ENCODE results near the gene HNRNPC.
"Not testable (repeated sequence)": the region's sequence is repeated elsewhere in the genome, so short reads cannot be mapped to it uniquely, and the experiment has no call there.

HNRNPC gene

DNA sequence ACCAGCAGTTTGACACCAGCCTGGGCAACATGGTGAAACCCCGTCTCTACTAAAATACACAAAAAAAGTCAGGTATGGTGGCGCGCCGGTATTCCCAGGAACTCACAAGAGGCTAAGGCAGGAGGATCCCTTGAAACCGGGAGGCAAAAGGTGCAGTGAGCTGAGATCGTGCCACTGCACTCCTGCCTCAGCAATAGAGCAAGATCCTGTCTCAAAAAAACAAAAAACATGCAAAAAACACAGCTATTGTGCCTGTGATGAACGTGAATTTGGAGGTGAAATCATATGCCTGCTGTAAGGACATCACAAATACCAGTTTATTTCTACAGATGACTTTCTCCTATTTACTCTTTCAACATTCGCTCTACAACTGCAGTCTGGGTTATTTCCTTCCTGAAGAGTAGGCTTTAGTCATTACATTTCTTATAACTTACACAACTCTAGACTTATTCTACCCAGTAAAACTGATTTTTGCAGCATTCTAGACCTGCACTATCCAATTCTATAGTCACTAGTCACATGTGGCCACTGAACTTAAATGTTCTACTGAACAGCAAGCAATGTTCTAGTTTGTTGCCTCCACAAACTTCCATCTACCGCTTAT, 48.3 kb downstream of the HNRNPC start:
- no peak for DNase-seq (ENCODE audit: low read depth)
- no peak overlapping the region for H3K4me3 ChIP-seq (replicated peaks; ENCODE audit: low read depth, low read length)
- TF ChIP-seq, protein P1, sequence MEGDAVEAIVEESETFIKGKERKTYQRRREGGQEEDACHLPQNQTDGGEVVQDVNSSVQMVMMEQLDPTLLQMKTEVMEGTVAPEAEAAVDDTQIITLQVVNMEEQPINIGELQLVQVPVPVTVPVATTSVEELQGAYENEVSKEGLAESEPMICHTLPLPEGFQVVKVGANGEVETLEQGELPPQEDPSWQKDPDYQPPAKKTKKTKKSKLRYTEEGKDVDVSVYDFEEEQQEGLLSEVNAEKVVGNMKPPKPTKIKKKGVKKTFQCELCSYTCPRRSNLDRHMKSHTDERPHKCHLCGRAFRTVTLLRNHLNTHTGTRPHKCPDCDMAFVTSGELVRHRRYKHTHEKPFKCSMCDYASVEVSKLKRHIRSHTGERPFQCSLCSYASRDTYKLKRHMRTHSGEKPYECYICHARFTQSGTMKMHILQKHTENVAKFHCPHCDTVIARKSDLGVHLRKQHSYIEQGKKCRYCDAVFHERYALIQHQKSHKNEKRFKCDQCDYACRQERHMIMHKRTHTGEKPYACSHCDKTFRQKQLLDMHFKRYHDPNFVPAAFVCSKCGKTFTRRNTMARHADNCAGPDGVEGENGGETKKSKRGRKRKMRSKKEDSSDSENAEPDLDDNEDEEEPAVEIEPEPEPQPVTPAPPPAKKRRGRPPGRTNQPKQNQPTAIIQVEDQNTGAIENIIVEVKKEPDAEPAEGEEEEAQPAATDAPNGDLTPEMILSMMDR (IDR thresholded peaks at IDR 0.05; ENCODE audit: low read length, missing control alignments), result no peak

DNA sequence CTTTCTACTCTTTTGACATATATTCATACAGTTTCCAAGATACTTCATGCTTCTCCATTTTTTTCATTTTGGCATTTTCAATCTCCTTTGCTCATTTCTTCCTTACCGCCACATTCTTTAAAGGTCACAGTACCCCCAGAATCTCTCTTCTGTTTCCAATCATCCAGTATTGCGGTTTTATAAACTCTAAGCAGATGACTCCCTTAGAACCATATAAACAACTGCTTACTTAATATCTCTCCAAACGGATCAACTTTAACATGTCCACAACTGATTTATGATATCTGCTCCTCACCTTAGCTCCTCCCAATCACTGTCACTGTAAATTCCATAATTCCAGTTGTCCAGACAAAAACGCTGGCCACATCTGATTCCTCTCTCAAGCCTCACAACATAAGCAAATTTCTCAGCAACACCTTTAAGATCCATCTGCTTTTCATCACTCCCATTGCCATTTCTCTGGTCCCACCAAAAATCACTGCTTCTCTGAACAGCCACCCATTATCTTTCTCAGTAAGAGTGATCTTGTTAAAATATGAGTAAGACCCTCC, 49.6 kb downstream of the HNRNPC start:
- no peak overlapping the region for H3K4me3 ChIP-seq (replicated peaks; ENCODE audit: low read depth, low read length)
- no peak for DNase-seq (ENCODE audit: low read depth)
- TF ChIP-seq, protein P1 (IDR thresholded peaks at IDR 0.05; ENCODE audit: low read length, missing control alignments), result no peak

DNA sequence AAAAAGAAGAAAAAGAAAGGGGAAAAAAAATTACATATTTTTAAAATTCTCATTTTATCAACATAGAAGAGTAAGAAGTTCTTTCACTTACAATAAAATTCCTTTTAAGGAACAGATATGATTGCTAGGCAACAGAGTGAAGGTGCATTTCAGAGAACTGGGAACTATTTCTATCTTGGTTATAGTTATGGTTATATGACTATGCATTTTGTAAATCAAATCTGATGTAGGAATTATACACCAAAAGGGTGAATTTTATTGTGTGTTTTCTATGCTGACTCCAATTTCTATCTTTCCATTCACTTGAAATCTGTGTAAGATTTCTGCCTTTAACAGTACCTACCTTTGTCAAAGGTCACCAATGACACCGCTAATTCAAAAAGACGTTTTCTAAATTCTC, 50.1 kb downstream of the HNRNPC start:
- DNase-seq (ENCODE audit: low read depth), result no peak
- no peak overlapping the region for H3K4me3 ChIP-seq (replicated peaks; ENCODE audit: low read depth, low read length)
- TF ChIP-seq, protein P1 (IDR thresholded peaks at IDR 0.05; ENCODE audit: low read length, missing control alignments), result no peak

DNA sequence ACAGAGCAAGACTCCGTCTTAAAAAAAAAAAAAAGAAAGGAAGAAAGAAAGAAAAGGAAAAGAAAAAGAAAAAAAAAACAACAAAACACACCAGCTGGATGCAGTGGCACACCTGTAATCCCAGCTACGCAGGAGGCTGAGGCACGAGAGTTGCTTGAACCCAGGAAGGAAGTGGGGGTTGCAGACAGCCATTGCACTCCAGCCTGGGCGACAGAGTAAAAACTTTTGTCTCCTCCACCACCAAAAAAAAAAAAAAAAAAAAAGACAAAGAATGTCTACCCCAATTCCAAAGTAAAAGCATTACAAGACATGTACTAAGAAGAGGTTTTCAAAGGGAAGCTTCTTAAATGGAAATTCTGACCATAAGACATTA, 53.4 kb downstream of the HNRNPC start:
- no peak for DNase-seq (ENCODE audit: low read depth)
- TF ChIP-seq, protein P1 (IDR thresholded peaks at IDR 0.05; ENCODE audit: low read length, missing control alignments), result no peak
- no peak overlapping the region for H3K4me3 ChIP-seq (replicated peaks; ENCODE audit: low read depth, low read length)

DNA sequence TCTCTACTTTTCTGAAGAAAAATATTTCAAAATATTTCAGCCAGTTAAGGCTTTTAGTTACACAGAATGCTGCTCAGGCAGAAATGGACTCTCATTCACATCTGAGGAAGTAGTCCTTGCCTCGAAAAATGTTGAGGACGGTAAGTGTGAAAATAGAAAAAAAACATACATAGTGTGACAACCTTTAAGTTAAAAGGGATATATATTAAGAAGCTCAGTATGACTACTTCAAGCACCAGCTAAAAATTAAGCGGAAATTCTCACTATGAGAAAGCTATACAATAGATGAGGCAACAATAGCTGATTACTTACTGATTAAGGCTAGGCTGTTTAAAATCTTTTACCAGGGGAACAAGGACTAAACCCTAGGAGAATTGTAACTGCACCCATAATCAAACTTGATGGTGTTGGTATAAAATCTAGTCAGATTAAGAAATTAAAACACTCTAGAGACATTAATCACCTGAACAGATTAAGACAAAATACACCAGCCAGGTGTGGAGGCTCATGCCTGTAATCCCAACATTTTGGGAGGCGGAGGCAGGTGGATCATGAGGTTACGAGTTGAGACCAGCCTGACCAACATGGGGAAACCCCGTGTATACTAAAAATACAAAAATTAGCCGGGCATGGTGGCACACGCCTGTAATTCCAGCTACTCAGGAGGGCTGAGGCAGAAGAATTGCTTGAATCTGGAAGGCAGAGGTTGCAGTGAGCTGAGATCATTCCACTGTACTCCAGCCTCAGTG, 53.9 kb downstream of the HNRNPC start:
- H3K4me3 ChIP-seq (replicated peaks; ENCODE audit: low read depth, low read length), result no peak overlapping the region
- DNase-seq (ENCODE audit: low read depth), result no peak
- TF ChIP-seq, protein P1 (IDR thresholded peaks at IDR 0.05; ENCODE audit: low read length, missing control alignments), result no peak

DNA sequence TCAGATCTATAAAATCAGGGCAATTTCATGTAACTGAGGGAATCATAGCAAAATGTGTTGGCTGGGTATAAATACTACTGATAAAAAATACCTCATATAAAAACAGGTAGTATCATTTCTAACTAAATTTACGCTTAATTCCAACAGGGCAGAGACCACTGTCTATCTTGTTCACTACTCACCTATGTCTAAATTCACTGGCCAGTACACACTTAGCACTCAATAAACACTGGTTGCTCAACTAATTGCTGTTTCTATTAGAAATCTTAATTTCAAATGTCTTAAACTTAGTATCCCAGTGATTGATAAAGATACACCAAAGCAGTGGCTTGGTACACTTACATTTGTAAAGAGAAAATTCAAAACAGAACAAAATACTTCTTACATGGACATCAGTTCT, 55.6 kb downstream of the HNRNPC start:
- TF ChIP-seq, protein P1 (IDR thresholded peaks at IDR 0.05; ENCODE audit: low read length, missing control alignments), result no peak
- no peak for DNase-seq (ENCODE audit: low read depth)
- H3K4me3 ChIP-seq (replicated peaks; ENCODE audit: low read depth, low read length), result no peak overlapping the region

DNA sequence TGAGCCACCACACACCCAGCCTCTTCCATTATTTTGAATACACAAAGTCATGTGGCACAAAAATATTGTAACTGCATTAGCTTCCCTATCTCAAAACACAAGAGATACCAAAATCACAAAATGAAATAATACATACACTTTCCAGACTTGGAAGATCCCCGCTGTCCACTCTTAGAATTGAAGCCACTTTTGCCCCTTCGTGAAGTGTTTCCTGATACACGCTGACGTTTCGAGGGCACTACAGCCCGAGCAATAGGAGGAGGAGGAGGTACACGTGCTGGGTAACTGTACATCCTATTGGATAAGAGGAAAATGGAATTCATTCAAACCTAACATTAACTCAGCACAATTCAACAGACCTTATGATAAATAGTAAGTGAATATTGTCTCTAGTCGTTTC, 56.4 kb downstream of the HNRNPC start:
- DNase-seq (ENCODE audit: low read depth); H3K4me3 ChIP-seq (replicated peaks; ENCODE audit: low read depth, low read length): not testable (repeated sequence)
